CD1c-positive myeloid dendritic cell (primary cell): ENCODE measurements around the gene AKT2.
"Not testable (repeated sequence)": the region's sequence is repeated elsewhere in the genome, so short reads cannot be mapped to it uniquely, and the experiment has no call there.

ENCODE experiments used
- DNase-seq: peaks from one replicate; pipeline ENCODE4 v3.0.0-alpha.2; 2016; ENCODE audit errors: extremely low spot score

AKT2 gene

GRCh38 chr19:40219029-40219428 lies 66.1 kb downstream of the AKT2 start:
- DNase-seq: not testable (repeated sequence)

GRCh38 chr19:40217934-40218890 lies 66.9 kb downstream of the AKT2 start, which contains the start of gene TTC9B:
TSS of gene TTC9B (minus strand) at chr19:40218384. CDS start at chr19:40218381, 3 bp downstream.
- peak; percentile 41 for DNase-seq

GRCh38 chr19:40217027-40217810 lies 67.9 kb downstream of the AKT2 start:
- DNase-seq: peak; percentile 13

GRCh38 chr19:40216777-40217026 lies 68.4 kb downstream of the AKT2 start:
- no peak for DNase-seq

GRCh38 chr19:40216013-40216776 lies 69.0 kb downstream of the AKT2 start:
- DNase-seq: no peak

- DNase-seq: no peak
These were observed 70.2 kb downstream of the AKT2 start for GRCh38 chr19:40214936-40215335.

GRCh38 chr19:40213882-40214570 lies 71.1 kb downstream of the AKT2 start:
- DNase-seq: no peak

GRCh38 chr19:40213251-40213829 lies 71.8 kb downstream of the AKT2 start:
- no peak for DNase-seq

- DNase-seq: no peak
These were observed 74.3 kb downstream of the AKT2 start for GRCh38 chr19:40210889-40211288.

- no peak for DNase-seq
These were observed 76.5 kb downstream of the AKT2 start for GRCh38 chr19:40208602-40209001.

- no peak for DNase-seq
These were observed 79.4 kb downstream of the AKT2 start for GRCh38 chr19:40205760-40206159.

GRCh38 chr19:40204381-40204780 lies 80.8 kb downstream of the AKT2 start:
- no peak for DNase-seq

GRCh38 chr19:40200341-40201099 lies 84.6 kb downstream of the AKT2 start:
- no peak for DNase-seq

- no peak for DNase-seq
These were observed 86.7 kb downstream of the AKT2 start for GRCh38 chr19:40198272-40198990.

GRCh38 chr19:40193587-40193849 lies 91.6 kb downstream of the AKT2 start:
- DNase-seq: no peak

- DNase-seq: no peak
These were observed 92.2 kb downstream of the AKT2 start for GRCh38 chr19:40192758-40193586.

GRCh38 chr19:40191836-40192646 lies 93.1 kb downstream of the AKT2 start:
- peak; percentile 28 for DNase-seq
